HG03064 (cell line): ENCODE measurements around the gene AK5.
A peak's percentile ranks its signal among the peaks of the same experiment; 100 is the strongest.

Experiments used
- ATAC-seq: cut with Tn5 transposase; IDR thresholded peaks from one replicate; pipeline ENCODE4 v1.9.1; 2021; ENCODE audit warnings: low read depth; ENCODE audit not compliant: unreplicated experiment

The AK5 gene

DNA sequence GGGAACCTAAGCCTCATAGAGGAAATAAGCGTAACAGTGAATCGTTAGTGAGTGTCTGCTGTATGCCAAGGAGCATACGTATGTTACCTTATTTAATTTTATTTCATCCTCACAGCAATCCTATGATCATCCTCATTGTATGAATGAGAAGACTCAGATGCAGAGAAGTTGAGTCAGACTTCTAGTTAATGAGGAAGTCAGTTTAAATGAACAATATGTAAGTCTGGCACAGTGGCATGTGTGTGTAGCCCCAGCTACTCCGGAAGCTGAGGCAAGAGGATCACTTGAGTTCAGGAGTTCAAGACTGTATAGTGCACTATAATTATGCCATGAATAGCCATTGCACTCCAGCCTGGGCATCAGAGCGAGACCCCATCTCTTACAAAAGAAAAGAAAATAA lies 252.6 kb downstream of the AK5 start:
- ATAC-seq: no peak

DNA sequence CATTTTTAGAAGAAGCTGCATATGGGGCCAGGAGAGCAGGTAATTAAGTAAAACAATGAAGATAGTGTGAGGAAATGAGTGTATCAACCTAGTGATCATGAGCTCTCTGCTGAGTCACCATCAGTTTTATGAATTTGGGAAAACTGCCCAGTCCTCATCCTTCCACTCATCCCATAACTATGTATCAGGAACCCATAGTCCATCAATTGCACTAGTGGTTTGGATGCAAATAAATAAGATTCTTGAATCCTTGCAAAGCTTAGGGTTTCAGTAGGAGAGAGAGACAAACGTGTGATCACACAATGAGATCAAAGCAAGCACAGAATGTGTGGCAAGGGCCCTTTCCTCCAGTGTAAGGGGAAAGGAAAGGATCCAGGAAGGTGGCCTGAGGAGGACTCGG lies 255.0 kb downstream of the AK5 start:
- ATAC-seq: no peak

DNA sequence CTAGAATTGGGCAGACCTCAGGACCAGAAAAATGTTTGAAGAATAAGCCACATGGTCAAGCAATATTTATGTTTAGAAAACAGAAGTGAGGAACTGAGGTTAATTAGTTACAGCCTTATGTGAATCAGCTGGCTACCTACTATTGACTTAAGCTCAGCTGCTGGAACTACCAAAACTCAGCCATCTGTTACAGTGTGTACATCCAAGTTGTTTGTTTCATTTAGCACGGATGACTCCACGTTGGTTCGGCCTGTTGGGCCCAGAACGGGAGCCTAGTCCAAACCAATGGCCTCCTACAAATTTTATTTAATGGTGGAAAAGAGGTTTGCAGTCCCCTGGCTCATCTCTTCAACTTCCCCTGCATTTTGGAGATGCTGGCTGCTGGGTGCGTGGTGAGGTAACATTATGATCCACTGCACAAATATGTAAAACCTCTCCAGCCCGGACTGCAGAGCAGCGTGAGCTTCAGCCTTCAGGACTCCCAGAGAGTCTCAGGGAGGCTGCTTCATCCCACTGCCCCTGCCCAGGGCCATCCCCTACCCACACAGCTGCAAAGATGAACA lies 257.2 kb downstream of the AK5 start:
- peak; percentile 51 for ATAC-seq

DNA sequence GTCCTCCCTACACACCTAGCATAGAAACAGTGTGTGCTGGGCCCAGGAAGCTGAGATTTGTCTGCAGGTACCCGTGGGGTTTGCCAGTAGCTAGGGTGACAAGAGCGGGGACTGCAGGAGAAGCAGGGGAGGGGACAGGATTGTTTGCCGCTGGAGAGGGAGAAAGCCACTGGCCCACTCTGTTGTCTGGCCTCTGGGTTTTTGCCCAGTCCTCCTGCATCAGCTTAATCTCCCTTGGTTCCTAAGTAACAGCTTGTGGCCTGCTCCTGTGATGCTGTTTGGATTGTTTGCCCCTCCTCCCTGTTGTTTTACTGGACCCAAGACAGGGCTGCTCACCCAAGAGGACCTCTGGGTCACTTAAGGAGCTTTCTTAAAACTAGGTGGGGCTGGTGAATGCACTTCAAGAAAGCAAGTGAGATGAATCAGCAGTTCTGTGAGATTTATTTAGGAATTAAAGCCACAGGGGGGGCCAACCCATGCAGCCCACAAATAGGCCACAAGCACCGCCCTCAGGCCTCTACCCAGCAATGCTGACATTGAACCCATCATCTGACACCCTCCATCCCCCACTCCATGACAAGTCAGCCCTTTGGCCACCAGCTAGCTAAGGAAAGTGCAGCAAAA lies 257.8 kb downstream of the AK5 start:
- no peak for ATAC-seq

DNA sequence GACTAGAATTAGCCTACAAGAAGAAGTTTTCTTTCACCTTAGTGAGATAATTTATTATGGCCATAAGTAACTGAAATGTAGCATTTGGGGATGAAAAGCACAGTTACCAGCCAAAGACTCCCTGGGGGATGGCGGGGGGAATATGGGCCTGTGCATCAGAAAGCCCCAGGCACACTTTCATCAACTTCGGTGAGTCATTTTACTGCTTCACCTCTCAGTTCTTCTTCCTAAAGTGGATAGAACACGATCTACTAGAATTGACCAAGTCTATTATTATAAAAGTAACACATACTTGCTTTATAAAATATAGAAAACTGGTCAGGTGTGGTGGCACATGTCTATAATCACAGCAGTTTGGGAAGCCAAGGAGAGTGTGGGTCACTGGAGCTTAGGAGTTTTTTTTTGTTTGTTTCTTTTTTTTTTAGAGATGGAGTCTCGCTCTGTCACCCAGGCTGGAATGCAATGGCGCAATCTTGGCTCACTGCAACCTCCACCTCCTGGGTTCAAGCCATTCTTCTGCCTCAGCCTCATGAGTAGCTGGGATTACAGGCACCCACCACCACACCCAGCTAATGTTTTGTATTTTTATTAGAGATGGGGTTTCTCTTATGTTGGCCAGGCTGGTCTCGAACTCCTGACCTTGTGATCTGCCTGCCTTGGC lies 258.8 kb downstream of the AK5 start:
- ATAC-seq: peak; percentile 31

- peak; percentile 43 for ATAC-seq
These were observed 259.3 kb downstream of the AK5 start for GRCh38 chr1:77541162-77541545.

GRCh38 chr1:77542813-77543420 lies 261.1 kb downstream of the AK5 start:
- ATAC-seq: no peak

DNA sequence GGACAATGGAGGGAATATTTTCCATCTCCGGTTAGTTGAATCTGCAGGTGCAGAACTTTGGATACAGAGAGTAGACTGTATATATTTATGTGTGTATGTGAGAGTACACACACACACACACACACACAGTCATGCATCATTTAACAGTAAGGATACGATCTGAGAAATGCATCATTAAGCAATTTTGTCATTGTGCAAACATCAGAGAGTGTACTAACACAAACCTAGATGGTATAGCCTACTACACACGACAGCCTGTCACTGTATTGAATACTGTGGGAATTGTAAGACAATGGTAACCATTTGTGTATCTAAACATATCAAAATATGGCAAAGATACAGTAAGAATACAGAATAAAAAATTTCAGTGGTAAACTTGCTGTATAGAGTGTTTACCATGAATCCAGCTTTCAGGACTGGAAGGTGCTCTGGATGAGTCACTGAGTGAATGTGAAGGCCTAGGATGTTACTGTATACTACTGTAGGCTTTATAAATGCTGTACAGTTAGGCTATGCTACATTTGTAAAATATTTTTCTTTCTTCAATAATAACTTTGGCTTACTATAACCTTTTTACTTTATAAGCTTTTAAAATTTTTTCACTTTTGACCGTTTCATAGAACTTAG lies 262.1 kb downstream of the AK5 start:
- ATAC-seq: no peak

GRCh38 chr1:77544845-77545244 lies 263.0 kb downstream of the AK5 start:
- ATAC-seq: no peak

- no peak for ATAC-seq
These were observed 264.2 kb downstream of the AK5 start for GRCh38 chr1:77545970-77546369.

DNA sequence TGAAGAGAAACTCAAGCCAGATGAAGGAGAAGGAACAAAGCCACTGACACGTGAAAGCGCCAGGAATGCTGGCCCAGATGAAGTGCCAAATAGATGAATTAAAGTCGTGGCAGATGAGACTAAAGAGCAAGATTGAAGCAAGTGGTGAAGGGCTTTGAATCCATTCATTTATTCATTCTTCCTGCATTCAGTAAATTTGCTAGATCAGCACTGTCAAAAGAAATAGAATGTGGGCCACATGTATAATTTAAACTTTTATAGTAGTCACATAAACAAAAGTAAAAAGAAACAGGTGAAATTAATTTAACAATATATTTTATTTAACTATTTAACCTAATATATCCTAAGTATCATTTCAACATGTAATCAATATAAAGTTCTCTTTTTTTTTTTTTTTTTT lies 265.1 kb downstream of the AK5 start:
- no peak for ATAC-seq

DNA sequence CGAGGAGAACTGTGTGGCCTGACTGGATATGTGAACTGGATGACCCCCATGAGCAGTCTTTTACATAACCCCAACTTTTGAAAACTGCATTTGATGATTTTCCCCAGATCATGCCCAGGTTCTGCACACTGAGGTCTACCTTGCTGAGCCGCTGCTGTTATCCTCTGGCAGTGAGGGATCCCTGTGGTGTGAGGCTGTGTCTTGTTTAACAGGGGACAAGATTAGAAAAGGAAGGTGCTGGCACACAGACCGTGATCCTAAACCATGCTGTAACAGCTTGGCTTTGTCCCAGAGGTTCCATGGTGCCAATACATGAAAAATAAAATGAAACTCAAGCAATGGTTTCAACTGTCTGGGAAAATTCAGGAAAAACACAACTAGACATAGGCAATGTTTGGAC lies 266.5 kb downstream of the AK5 start:
- ATAC-seq: no peak

- ATAC-seq: no peak
These were observed 268.3 kb downstream of the AK5 start for GRCh38 chr1:77550135-77550534.

DNA sequence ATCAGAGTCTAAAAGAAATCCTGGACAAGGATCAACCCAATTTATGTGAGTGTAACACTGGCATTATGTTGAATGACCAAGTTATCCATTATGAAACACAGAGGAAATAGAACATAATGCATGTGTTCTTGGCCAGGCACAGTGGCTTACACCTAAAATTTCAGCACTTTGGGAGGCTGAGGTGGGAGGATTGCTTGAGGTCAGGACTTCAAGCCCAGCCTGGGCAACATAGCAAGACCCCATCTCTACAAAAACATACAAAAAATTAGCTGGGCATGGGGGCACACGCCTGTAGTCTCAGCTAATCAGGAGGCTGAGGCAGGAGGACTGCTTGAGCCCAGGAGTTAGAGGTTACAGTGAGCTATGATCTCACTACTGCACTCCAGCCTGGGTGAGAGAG lies 270.8 kb downstream of the AK5 start:
- ATAC-seq: no peak

- ATAC-seq: no peak
These were observed 271.9 kb downstream of the AK5 start for GRCh38 chr1:77553568-77554291.

GRCh38 chr1:77556045-77556444 lies 274.2 kb downstream of the AK5 start:
- no peak for ATAC-seq

- ATAC-seq: no peak
These were observed 275.2 kb downstream of the AK5 start for GRCh38 chr1:77557053-77557452.

GRCh38 chr1:77558591-77559164 lies 276.9 kb downstream of the AK5 start:
- ATAC-seq: no peak

DNA sequence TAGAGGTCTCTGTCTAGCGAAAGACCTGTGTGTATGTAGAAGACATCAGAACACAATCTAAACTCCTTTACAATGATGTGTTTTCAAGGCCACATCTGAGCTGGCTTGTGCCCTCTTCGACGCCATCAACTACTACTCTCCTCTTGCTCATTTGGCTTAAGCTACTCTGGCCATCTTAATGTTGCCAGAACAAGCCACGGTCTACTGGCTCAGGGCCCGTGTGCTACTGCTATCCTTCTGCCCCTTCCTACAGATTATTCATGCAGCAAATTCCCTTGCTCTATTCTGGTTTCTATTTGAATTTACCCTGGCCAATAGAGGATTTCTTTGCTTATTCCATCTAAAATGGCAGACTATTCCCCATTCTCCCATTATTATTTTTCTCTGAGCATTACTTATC lies 278.9 kb downstream of the AK5 start:
- ATAC-seq: no peak

DNA sequence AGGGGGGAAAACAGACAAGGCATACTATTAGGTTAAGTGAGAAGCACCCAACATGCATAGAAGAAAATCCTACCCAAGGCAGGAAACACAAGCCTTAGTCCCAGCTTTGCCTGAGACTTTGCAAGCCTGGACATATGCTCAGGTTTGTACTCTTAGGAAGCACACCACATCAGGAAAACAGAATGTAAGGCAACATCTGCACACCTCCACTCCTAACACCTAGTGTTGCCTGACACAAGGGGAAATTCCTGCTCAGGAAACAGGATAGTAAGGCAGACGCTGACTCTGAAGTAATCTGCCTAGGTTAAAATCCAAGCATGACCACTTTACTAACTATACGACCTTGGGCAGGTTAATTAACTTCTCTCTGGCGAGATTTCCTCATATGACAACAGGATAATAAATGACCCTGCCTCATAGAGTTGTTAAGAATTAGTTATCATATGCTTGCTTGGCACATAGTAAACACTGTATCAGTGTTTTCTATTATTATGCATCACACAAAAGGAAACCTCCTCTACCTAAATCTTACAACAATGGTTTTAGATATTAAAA lies 280.9 kb downstream of the AK5 start:
- ATAC-seq: no peak
